ENCODE results near the gene ROBO2. TPM values are rescaled to one million over a fixed set of nuclear protein-coding genes. Genes with fewer than 3 reads are reported as not detected.

ROBO2 gene
- total RNA-seq, 1 experiment from 2014 or later, result not detected

GRCh38 chr3:77028005-77028404 lies 11.9 kb upstream of the ROBO2 start:
- CTCF ChIA-PET, result no interaction called here
- H4K20me1 ChIP-seq (ENCODE audit: insufficient read depth), result no peaks in the 10 kb centered on the region
- H3K4me1 ChIP-seq (ENCODE audit: control insufficient read depth in 1 of 2, insufficient read depth in 2 of 2, low read length in 2 of 2), result no peaks in the 10 kb centered on the region
- intact Hi-C loops (cut with micrococcal nuclease), result no loop called here
- RAD21 ChIA-PET (ENCODE audit: low non-redundant PET in 1 of 2, low total read pairs in 2 of 2, uncharacterized antibody in 2 of 2, unreplicated experiment in 2 of 2), result no interaction called here
- BruUV-seq (replicated peaks), result no TSS peak
- H2AFZ ChIP-seq (ENCODE audit: low read depth, low read length, poor library complexity, severe bottlenecking), result no peak overlapping the region
- no peaks in the 10 kb centered on the region for H3K27me3 ChIP-seq (ENCODE audit: insufficient read depth, low read length)
- H3K4me3 ChIP-seq (replicated peaks in 1 of 2; ENCODE audit: low read depth in 1 of 2, low read length in 2 of 2), result no peak overlapping the region
- no peak overlapping the region for H3K27ac ChIP-seq (ENCODE audit: low read depth, low read length)
- POLR2A ChIA-PET, result no interaction called here
- no peak for DNase-seq (ENCODE audit: low read depth, low spot score)
- H3K9ac ChIP-seq (ENCODE audit: low read length), result no peak overlapping the region
- H3K79me2 ChIP-seq (ENCODE audit: insufficient read depth, low read length), result no peaks in the 10 kb centered on the region
- no peaks in the 10 kb centered on the region for H3K36me3 ChIP-seq (ENCODE audit: control insufficient read depth in 1 of 2, insufficient read depth in 2 of 2, low read length in 2 of 2)
- peaks cover 0 to 11% of the 10 kb centered on the region in 2 experiments; a peak in 2 of 4 replicates for H3K9me3 ChIP-seq (ENCODE audit: control insufficient read depth in 1 of 2, insufficient read depth in 1 of 2, low read depth in 1 of 2, low read length in 2 of 2)
- ATAC-seq, result no peak
- TF ChIP-seq RAD21 (IDR thresholded peaks at IDR 0.05; ENCODE audit: low read depth), result no peak
- TF ChIP-seq YY1 (IDR thresholded peaks at IDR 0.05; ENCODE audit: extremely low read depth, insufficient replicate concordance, low read depth, low read length), result no peak
- TF ChIP-seq SIN3A (IDR thresholded peaks at IDR 0.05; ENCODE audit: low read depth), result no peak
- TF ChIP-seq SRF (IDR thresholded peaks at IDR 0.05; ENCODE audit: low read depth), result no peak
- no peak for TF ChIP-seq FOSL1 (IDR thresholded peaks at IDR 0.05; ENCODE audit: low read depth)
- TF ChIP-seq EZH2 (IDR thresholded peaks at IDR 0.05), result no peak
- no peak for TF ChIP-seq JUND (IDR thresholded peaks at IDR 0.05)
- TF ChIP-seq ATF3 (IDR thresholded peaks at IDR 0.05), result no peak
- TF ChIP-seq EZH2phosphoT487 (IDR thresholded peaks at IDR 0.05; ENCODE audit: borderline replicate concordance), result no peak
- no peak for TF ChIP-seq EGR1 (IDR thresholded peaks at IDR 0.05; ENCODE audit: low read depth)
- TF ChIP-seq TCF7L2 (IDR thresholded peaks at IDR 0.05; ENCODE audit: borderline replicate concordance, extremely low read depth, insufficient read depth, insufficient read length), result no peak
- TF ChIP-seq CTCF (IDR thresholded peaks at IDR 0.05 in 2 of 3, conservative IDR thresholded peaks at IDR 0.05 in 1 of 3; ENCODE audit: borderline replicate concordance in 1 of 3, insufficient read depth in 1 of 3, low read depth in 2 of 3, low read length in 2 of 3), result no peak
- no peak for TF ChIP-seq SP1 (IDR thresholded peaks at IDR 0.05; ENCODE audit: low read depth)
- no peak for TF ChIP-seq POLR2A (IDR thresholded peaks at IDR 0.05; ENCODE audit: borderline replicate concordance, extremely low read depth, insufficient read depth, insufficient read length)
- no peak for TF ChIP-seq ZFX (IDR thresholded peaks at IDR 0.05)
- no peak for TF ChIP-seq REST (IDR thresholded peaks at IDR 0.05; ENCODE audit: low read depth)
- no peak for TF ChIP-seq POLR2AphosphoS5 (IDR thresholded peaks at IDR 0.05; ENCODE audit: low read depth, low read length)
- TF ChIP-seq MAX (IDR thresholded peaks at IDR 0.05), result no peak
- TF ChIP-seq ZBTB33 (IDR thresholded peaks at IDR 0.05; ENCODE audit: extremely low read depth, insufficient replicate concordance, low read length), result no peak
- no peak overlapping the region for H3K4me2 ChIP-seq (ENCODE audit: low read length)
- H3K9me2 ChIP-seq (ENCODE audit: insufficient read depth), result no peaks in the 10 kb centered on the region

Data from HCT116 (cell line).